Mesenchymal stem cell (in vitro differentiated cells and primary cell): ENCODE data around the gene HDAC4.

Experiments
- DNase-seq: peaks from one replicate; pipeline ENCODE4 v3.0.0-alpha.2; 2013
- H2AFZ ChIP-seq: one replicate; pipeline ENCODE4 v1.6.1; 2013; ENCODE audit warnings: low read depth, mild to moderate bottlenecking, control low read depth, inconsistent platforms, low read length, moderate library complexity
- H2AK5ac ChIP-seq: 2 replicates; pipeline ENCODE4 v1.6.1; 2013; ENCODE audit warnings: low read length, moderate library complexity, mild to moderate bottlenecking, inconsistent platforms; ENCODE audit not compliant: severe bottlenecking
- H2BK120ac ChIP-seq: one replicate; pipeline ENCODE4 v1.6.1; 2013; ENCODE audit warnings: low read depth, mild to moderate bottlenecking, inconsistent platforms, low read length, moderate library complexity
- H2BK12ac ChIP-seq, 2 experiments: one replicate each; pipeline ENCODE4 v1.6.1; 2013; ENCODE audit warnings: inconsistent platforms in 2 of 2, low read length in 2 of 2, mild to moderate bottlenecking in 2 of 2, moderate library complexity in 2 of 2, control low read depth in 1 of 2
- H2BK15ac ChIP-seq: one replicate; pipeline ENCODE4 v1.6.1; 2013; ENCODE audit warnings: mild to moderate bottlenecking, low read depth, inconsistent platforms; ENCODE audit not compliant: poor library complexity, severe bottlenecking
- H2BK5ac ChIP-seq: 2 replicates; pipeline ENCODE4 v1.6.1; 2013; ENCODE audit warnings: low read depth, mild to moderate bottlenecking, low read length, control low read depth, inconsistent platforms; ENCODE audit not compliant: poor library complexity, severe bottlenecking
- H3K14ac ChIP-seq, 2 experiments: one replicate each; pipeline ENCODE4 v1.6.1; 2013; ENCODE audit warnings: inconsistent platforms in 2 of 2, low read length in 2 of 2, control low read depth in 1 of 2, mild to moderate bottlenecking in 1 of 2, moderate library complexity in 1 of 2
- H3K18ac ChIP-seq, 2 experiments: one replicate each; pipeline ENCODE4 v1.6.1; 2013; ENCODE audit warnings: inconsistent platforms in 2 of 2, low read length in 2 of 2, control low read depth in 1 of 2, low read depth in 1 of 2, mild to moderate bottlenecking in 1 of 2
- H3K23ac ChIP-seq, 2 experiments: one replicate each; pipeline ENCODE4 v1.6.1; 2013; ENCODE audit warnings: inconsistent platforms in 2 of 2, low read length in 2 of 2, mild to moderate bottlenecking in 2 of 2, moderate library complexity in 2 of 2, control low read depth in 1 of 2
- H3K27ac ChIP-seq: 2 replicates; pipeline ENCODE4 v1.5.1; 2013; ENCODE audit warnings: mild to moderate bottlenecking, moderate library complexity, low read length, control low read depth, inconsistent platforms; ENCODE audit not compliant: poor library complexity, severe bottlenecking
- H3K27me3 ChIP-seq, 2 experiments: 2 replicates each; pipeline versions ENCODE4 v1.6.1 to v1.7.0; 2013; ENCODE audit warnings: low read length in 2 of 2, mild to moderate bottlenecking in 2 of 2, moderate library complexity in 2 of 2, control low read depth in 1 of 2, inconsistent platforms in 1 of 2; ENCODE audit not compliant: control insufficient read depth in 1 of 2, insufficient read depth in 1 of 2
- H3K36me3 ChIP-seq, 2 experiments: 2 replicates each; pipeline versions ENCODE4 v1.6.1 to v1.7.0; 2013; ENCODE audit warnings: low read length in 2 of 2, control low read depth in 1 of 2, inconsistent platforms in 1 of 2, low read depth in 1 of 2, mild to moderate bottlenecking in 1 of 2; ENCODE audit not compliant: insufficient read depth in 2 of 2, control insufficient read depth in 1 of 2
- H3K4ac ChIP-seq, 2 experiments: one replicate each; pipeline ENCODE4 v1.6.1; 2013; ENCODE audit warnings: inconsistent platforms in 2 of 2, low read length in 2 of 2, mild to moderate bottlenecking in 2 of 2, moderate library complexity in 2 of 2, control low read depth in 1 of 2, low read depth in 1 of 2
- H3K4me1 ChIP-seq: 2 replicates; pipeline ENCODE4 v1.6.1; 2013; ENCODE audit warnings: low read depth, low read length, control low read depth; ENCODE audit not compliant: control insufficient read depth, insufficient read depth
- H3K4me2 ChIP-seq: 2 replicates; pipeline ENCODE4 v1.6.1; 2013; ENCODE audit warnings: low read length, mild to moderate bottlenecking, inconsistent platforms; ENCODE audit not compliant: poor library complexity, severe bottlenecking
- H3K4me3 ChIP-seq, 2 experiments: 2 replicates each; pipeline versions ENCODE4 v1.5.1 to v1.7.0; 2013; ENCODE audit warnings: low read length in 2 of 2, mild to moderate bottlenecking in 2 of 2, control low read depth in 1 of 2, low read depth in 1 of 2; ENCODE audit not compliant: insufficient read depth in 1 of 2
- H3K79me1 ChIP-seq: replicated peaks from 2 replicates; pipeline ENCODE4 v1.6.1; 2013; ENCODE audit warnings: mild to moderate bottlenecking, control low read depth, low read length, inconsistent platforms; ENCODE audit not compliant: poor library complexity, severe bottlenecking
- H3K9ac ChIP-seq: 2 replicates; pipeline ENCODE4 v1.7.0; 2013; ENCODE audit warnings: mild to moderate bottlenecking, low read length, moderate library complexity
- H3K9me3 ChIP-seq: 2 replicates; pipeline ENCODE4 v1.7.0; 2013; ENCODE audit warnings: mild to moderate bottlenecking, low read length; ENCODE audit not compliant: control insufficient read depth
- H4K8ac ChIP-seq: one replicate; pipeline ENCODE4 v1.6.1; 2013; ENCODE audit warnings: inconsistent platforms, mild to moderate bottlenecking, low read length, moderate library complexity
- H4K91ac ChIP-seq: one replicate; pipeline ENCODE4 v1.6.1; 2013; ENCODE audit warnings: mild to moderate bottlenecking, low read length, inconsistent platforms
- WGBS: methylation state at CpG from one replicate; pipeline ENCODE4 v1.1.7; 2013; ENCODE audit warnings: mixed read lengths; 5-methylcytosine and 5-hydroxymethylcytosine counted together

HDAC4 gene

DNA sequence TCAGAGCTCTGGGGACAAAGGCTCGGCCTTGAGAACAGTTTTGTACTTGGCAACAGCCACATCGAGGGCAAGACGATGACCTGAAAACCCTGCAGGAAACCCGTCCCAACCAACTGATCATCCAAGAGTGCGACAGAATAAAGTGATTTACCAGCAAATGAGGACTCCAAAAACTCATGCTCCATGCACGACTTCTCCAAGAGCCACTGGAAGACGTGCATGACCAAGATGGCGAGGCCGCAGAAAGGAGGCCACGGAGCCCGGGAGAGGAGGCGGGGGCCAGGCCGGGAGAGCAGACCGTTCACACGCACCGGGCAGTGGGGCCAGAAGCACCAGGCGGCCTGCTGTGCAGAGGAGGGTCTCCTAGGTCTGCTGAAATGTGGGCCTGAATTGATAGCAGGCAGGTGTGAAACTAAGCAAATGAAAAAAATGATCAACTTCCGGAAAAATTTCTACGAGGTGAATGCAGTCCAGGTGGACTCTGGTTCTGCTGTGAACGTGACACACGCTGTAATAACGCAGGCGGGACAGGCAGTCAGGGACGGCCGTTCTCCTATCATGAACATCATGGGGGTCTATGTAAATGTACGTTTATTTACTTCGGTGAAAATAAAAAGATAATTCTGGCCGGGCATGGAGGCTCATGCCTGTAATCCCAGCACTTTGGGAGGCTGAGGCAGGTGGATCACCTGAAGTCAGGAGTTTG, 252.2 kb downstream of the HDAC4 start:
- Histone ChIP-seq H2BK12ac (no peak overlapping the region), H3K4me2 (no peak overlapping the region), H3K27me3 (no peaks in the 10 kb centered on the region), H2AK5ac (no peak overlapping the region), H2BK5ac (no peak overlapping the region), H3K79me1 (no peaks in the 10 kb centered on the region), H3K23ac (no peak overlapping the region), H3K18ac (no peak overlapping the region), H4K91ac (no peak overlapping the region), H2AFZ (no peak overlapping the region), H3K4me1 (peaks cover 2% of the 10 kb centered on the region), H3K36me3 (peaks cover 36 to 70% of the 10 kb centered on the region in 2 experiments), H3K9ac (no peak overlapping the region), H2BK15ac (no peak overlapping the region), H3K14ac (no peak overlapping the region), H3K9me3 (no peaks in the 10 kb centered on the region), H3K4me3 (no peak overlapping the region), H3K27ac (no peak overlapping the region), H4K8ac (no peak overlapping the region), H3K4ac (no peak overlapping the region), H2BK120ac (no peak overlapping the region)
- DNase-seq = no peak
- 96% methylated on average over 28 of the region's 28 CpGs for WGBS

- Histone ChIP-seq H2BK120ac (no peak overlapping the region), H3K4ac (no peak overlapping the region), H3K9me3 (no peaks in the 10 kb centered on the region), H3K4me1 (peaks cover 2% of the 10 kb centered on the region), H3K23ac (no peak overlapping the region), H3K27me3 (no peaks in the 10 kb centered on the region), H3K36me3 (peaks cover 34 to 72% of the 10 kb centered on the region in 2 experiments), H2BK12ac (no peak overlapping the region), H3K4me3 (no peak overlapping the region), H3K14ac (no peak overlapping the region), H2AK5ac (no peak overlapping the region), H4K91ac (no peak overlapping the region), H3K4me2 (no peak overlapping the region), H3K18ac (no peak overlapping the region), H3K27ac (no peak overlapping the region), H2AFZ (no peak overlapping the region), H3K79me1 (no peaks in the 10 kb centered on the region), H2BK5ac (no peak overlapping the region), H2BK15ac (no peak overlapping the region), H4K8ac (no peak overlapping the region), H3K9ac (no peak overlapping the region)
- no peak for DNase-seq
- WGBS = 95% methylated on average over 9 of the region's 9 CpGs
Measured at GRCh38 chr2:239147376-239147775, 253.4 kb downstream of the HDAC4 start.

DNA sequence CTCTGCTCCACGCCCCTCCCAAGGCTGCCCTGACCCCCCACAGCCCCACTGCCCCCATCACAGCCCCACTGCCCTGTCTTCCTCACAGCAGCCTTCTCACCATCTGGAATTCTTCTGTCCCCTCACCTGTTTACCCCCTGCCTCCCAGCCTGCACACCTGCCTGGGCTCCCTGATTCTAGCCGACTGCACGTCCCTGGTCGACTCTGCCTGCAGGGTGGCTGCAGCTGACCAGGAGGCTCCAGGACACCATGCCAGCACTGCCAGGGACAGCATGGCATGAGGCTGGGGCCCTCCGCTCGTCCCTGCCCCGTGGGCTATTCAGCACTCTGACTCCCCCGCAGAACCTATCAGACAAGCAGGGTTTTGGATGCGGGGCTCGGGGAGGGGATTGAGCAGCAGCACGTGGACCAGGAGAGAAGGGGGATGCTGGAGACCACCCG, 254.1 kb downstream of the HDAC4 start:
- no peak overlapping the region for H3K18ac ChIP-seq
- H3K27me3 ChIP-seq = no peaks in the 10 kb centered on the region
- no peaks in the 10 kb centered on the region for H3K79me1 ChIP-seq
- DNase-seq = no peak
- no peak overlapping the region for H3K4me2 ChIP-seq
- H2BK15ac ChIP-seq = no peak overlapping the region
- no peak overlapping the region for H2BK5ac ChIP-seq
- no peak overlapping the region for H3K23ac ChIP-seq
- H3K14ac ChIP-seq = no peak overlapping the region
- H2BK120ac ChIP-seq = no peak overlapping the region
- H3K9ac ChIP-seq = no peak overlapping the region
- H2AK5ac ChIP-seq = no peak overlapping the region
- H3K4me1 ChIP-seq = peaks cover 2% of the 10 kb centered on the region
- WGBS = 96% methylated on average over 12 of the region's 12 CpGs
- peak overlapping the region; percentile 3 for H4K91ac ChIP-seq
- H4K8ac ChIP-seq = no peak overlapping the region
- H3K27ac ChIP-seq = no peak overlapping the region
- H2AFZ ChIP-seq = no peak overlapping the region
- H3K36me3 ChIP-seq = peaks cover 38 to 72% of the 10 kb centered on the region in 2 experiments
- no peak overlapping the region for H3K4me3 ChIP-seq
- no peaks in the 10 kb centered on the region for H3K9me3 ChIP-seq
- no peak overlapping the region for H3K4ac ChIP-seq
- no peak overlapping the region for H2BK12ac ChIP-seq

- no peak overlapping the region for H3K18ac ChIP-seq
- no peaks in the 10 kb centered on the region for H3K79me1 ChIP-seq
- H3K9me3 ChIP-seq = no peaks in the 10 kb centered on the region
- H3K14ac ChIP-seq = no peak overlapping the region
- no peak overlapping the region for H3K4ac ChIP-seq
- H3K4me3 ChIP-seq = no peak overlapping the region
- no peak overlapping the region for H2BK12ac ChIP-seq
- no peaks in the 10 kb centered on the region for H3K27me3 ChIP-seq
- peaks cover under 1% of the 10 kb centered on the region for H3K4me1 ChIP-seq
- 98% methylated on average over 19 of the region's 19 CpGs for WGBS
- H3K36me3 ChIP-seq = peaks cover 42 to 70% of the 10 kb centered on the region in 2 experiments
- no peak overlapping the region for H2BK15ac ChIP-seq
- H3K27ac ChIP-seq = no peak overlapping the region
- no peak overlapping the region for H2BK120ac ChIP-seq
- H4K91ac ChIP-seq = no peak overlapping the region
- H3K23ac ChIP-seq = no peak overlapping the region
- H3K4me2 ChIP-seq = no peak overlapping the region
- no peak overlapping the region for H2BK5ac ChIP-seq
- H4K8ac ChIP-seq = no peak overlapping the region
- H2AK5ac ChIP-seq = no peak overlapping the region
- DNase-seq = no peak
- H3K9ac ChIP-seq = no peak overlapping the region
- no peak overlapping the region for H2AFZ ChIP-seq
Measured at GRCh38 chr2:239146011-239146641, 254.7 kb downstream of the HDAC4 start.
